Activated B cell treated with CpG ODN at 0.5 μM for 24 hours (primary cell): ENCODE data around the gene GRHPR. TPM values are rescaled to one million over a fixed set of nuclear protein-coding genes. Genes with fewer than 3 reads are reported as not detected.
A peak's percentile ranks its signal among the peaks of the same experiment; 100 is the strongest.

Experiments
- ATAC-seq: fragments of 200-7000 bp; cut with Tn5 transposase; one replicate; pipeline ENCODE4 v1.10.0; 2021; ENCODE audit warnings: low read depth, mild to moderate bottlenecking, moderate library complexity
- CTCF ChIA-PET: fragments of 350-600 bp; sonication (Branson Sonifier 250); formaldehyde crosslinking; loops from one replicate; lab custom pipeline; 2021; ENCODE audit warnings: antibody characterized with exemption; lab: Charles Lee
- POLR2A ChIA-PET: fragments of 350-600 bp; sonication (Branson Sonifier 250); formaldehyde crosslinking; loops from one replicate; lab custom pipeline; 2021; ENCODE audit warnings: antibody characterized with exemption; lab: Charles Lee
- DNase-seq: peaks from one replicate; pipeline ENCODE4 v3.0.0; 2022
- H3K27ac Mint-ChIP-seq: one replicate; pipeline ENCODE4 v1.8.0; 2020; ENCODE audit warnings: mixed read lengths
- H3K27me3 Mint-ChIP-seq: one replicate; pipeline ENCODE4 v1.8.0; 2021; ENCODE audit warnings: mixed read lengths
- H3K36me3 Mint-ChIP-seq: one replicate; pipeline ENCODE4 v1.8.0; 2021; ENCODE audit warnings: low read depth, mixed read lengths
- H3K4me1 Mint-ChIP-seq: one replicate; pipeline ENCODE4 v1.8.0; 2021; ENCODE audit warnings: mixed read lengths
- H3K4me3 Mint-ChIP-seq: one replicate; pipeline ENCODE4 v1.8.0; 2020; ENCODE audit warnings: mild to moderate bottlenecking, mixed read lengths
- H3K9me3 Mint-ChIP-seq: one replicate; pipeline ENCODE4 v1.8.0; 2020; ENCODE audit warnings: mixed read lengths
- CTCF ChIP-seq: fragments of 200-600 bp; IDR thresholded peaks from one replicate; pipeline ENCODE4 v1.8.0; 2022; ENCODE audit warnings: antibody characterized with exemption, mild to moderate bottlenecking
- intact Hi-C: fragments of 100-400 bp; cut with micrococcal nuclease; formaldehyde crosslinking; loops from one replicate; pipeline ENCODE4 v1.15.1; 2024
- total RNA-seq: library from RNA; stranded (reverse); gene quantifications from 2 replicates; pipeline ENCODE4 v1.2.3, GENCODE V29; 2022

GRHPR gene
- total RNA-seq, 1 donor from 2014 or later: 315 TPM

GRCh38 chr9:37415011-37415719 lies 7.3 kb upstream of the GRHPR start:
- Mint-ChIP-seq H3K27me3 (no peaks in the 10 kb centered on the region), H3K4me1 (peaks cover 63% of the 10 kb centered on the region), H3K36me3 (peaks cover 4% of the 10 kb centered on the region), H3K9me3 (no peaks in the 10 kb centered on the region), H3K27ac (peak overlapping the region; percentile 85), H3K4me3 (peak overlapping the region; percentile 69)
- CTCF ChIA-PET: interaction anchor here (0.6 to 1.7 kb wide), 8 partner anchors 8 to 420 kb away, joined by 3 to 5 read pairs (median 3); no protein-coding TSS in a partner anchor
- ATAC-seq: peak; percentile 77
- POLR2A ChIA-PET: interaction anchor here (0.8 to 18.7 kb wide), 5 partner anchors 14 to 383 kb away, joined by 3 to 975 read pairs (median 146); no protein-coding TSS in a partner anchor
- peak; percentile 55 for DNase-seq
- intact Hi-C loops: loop anchor here (1.0 to 10.0 kb wide), 2 partner anchors 179 to 780 kb away; no protein-coding TSS in a partner anchor
- TF ChIP-seq CTCF: peak; percentile 64

DNA sequence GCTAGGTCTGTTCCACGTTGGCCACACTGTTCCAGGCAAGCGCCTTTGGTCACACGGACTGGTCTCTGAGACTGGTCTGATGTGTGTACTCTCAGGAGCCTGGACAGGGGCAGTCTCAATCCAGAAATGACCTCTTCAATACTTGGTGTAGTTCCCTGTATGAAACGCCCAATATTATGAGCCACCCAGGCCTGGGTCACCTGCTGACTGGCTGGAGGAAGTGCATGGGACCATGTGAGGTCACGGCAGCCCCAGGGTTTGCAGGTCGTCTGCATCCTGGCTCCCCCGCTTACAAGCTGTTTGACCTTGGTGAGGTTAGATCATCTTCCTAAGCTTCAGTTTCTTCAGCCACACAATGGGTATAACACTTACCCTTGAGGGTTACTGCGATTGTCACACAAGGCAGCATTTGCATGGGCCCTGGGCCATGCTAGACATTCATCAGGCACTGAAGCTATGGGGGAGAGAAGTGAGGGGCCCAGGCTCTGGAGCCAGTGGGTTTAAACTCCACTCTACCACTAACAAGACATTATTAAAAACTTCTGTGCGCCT lies 5.2 kb upstream of the GRHPR start:
- DNase-seq (no peak), ATAC-seq (no peak)
- H3K4me3 Mint-ChIP-seq: no peak overlapping the region
- no peaks in the 10 kb centered on the region for H3K27me3 Mint-ChIP-seq
- H3K9me3 Mint-ChIP-seq: no peaks in the 10 kb centered on the region
- H3K36me3 Mint-ChIP-seq: peaks cover 4% of the 10 kb centered on the region
- TF ChIP-seq CTCF: no peak
- intact Hi-C loops: loop anchor here (10.0 kb wide), 1 partner anchor 783 kb away; no protein-coding TSS in a partner anchor
- no peak overlapping the region for H3K27ac Mint-ChIP-seq
- POLR2A ChIA-PET: interaction anchor here (0.7 to 2.0 kb wide), 2 partner anchors 46 to 382 kb away, joined by 3 to 4 read pairs; no protein-coding TSS in a partner anchor
- CTCF ChIA-PET: no interaction called here
- H3K4me1 Mint-ChIP-seq: peaks cover 51% of the 10 kb centered on the region

DNA sequence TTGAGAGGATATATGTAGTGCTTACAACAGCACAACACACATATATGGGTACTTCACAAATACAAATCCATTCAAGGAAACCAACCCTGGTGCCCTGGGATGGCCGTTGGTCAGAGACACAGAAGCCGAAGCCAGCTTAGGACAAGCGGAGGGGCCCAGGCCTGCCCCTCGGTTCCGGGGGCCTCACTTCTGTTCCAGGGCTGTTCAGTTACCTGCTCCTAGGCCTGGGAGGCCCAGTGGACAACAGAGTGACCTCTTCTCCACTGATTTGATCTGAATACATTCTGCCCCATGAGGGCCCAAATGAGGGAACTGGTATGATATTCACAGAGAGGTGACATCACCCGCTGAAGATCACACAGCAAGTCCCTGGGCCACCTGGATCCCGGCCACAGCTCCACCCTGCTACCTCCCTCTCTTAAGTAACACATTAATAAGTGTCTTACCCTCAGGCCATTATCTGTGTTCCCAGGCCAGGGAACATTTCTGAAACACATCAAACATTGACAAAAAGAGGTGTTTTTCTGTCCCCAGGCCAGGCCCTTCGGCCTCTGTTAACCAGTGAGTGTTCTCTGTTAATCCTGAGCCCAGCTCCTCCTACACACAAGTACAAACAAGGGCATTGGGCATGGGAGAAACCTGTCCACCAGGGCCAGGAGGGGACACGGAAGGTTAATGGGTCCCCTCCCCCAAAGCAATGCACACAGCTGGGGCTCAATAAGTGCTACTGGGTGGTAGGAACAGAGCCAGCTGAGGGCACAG lies 4.5 kb upstream of the GRHPR start:
- Mint-ChIP-seq H3K27ac (no peak overlapping the region), H3K4me1 (peaks cover 49% of the 10 kb centered on the region), H3K36me3 (peaks cover 5% of the 10 kb centered on the region), H3K9me3 (no peaks in the 10 kb centered on the region), H3K27me3 (no peaks in the 10 kb centered on the region), H3K4me3 (no peak overlapping the region)
- ATAC-seq (no peak), DNase-seq (no peak)
- intact Hi-C loops: loop anchor here (10.0 kb wide), 1 partner anchor 783 kb away; no protein-coding TSS in a partner anchor
- TF ChIP-seq CTCF: no peak
- ChIA-PET POLR2A (interaction anchor here (0.7 to 2.0 kb wide), 6 partner anchors 15 to 384 kb away, joined by 3 to 5 read pairs (median 4); partner anchors contain the start of gene PAX5), CTCF (interaction anchor here (1.6 kb wide), 1 partner anchor 10 kb away, joined by 4 read pairs; no protein-coding TSS in a partner anchor)

DNA sequence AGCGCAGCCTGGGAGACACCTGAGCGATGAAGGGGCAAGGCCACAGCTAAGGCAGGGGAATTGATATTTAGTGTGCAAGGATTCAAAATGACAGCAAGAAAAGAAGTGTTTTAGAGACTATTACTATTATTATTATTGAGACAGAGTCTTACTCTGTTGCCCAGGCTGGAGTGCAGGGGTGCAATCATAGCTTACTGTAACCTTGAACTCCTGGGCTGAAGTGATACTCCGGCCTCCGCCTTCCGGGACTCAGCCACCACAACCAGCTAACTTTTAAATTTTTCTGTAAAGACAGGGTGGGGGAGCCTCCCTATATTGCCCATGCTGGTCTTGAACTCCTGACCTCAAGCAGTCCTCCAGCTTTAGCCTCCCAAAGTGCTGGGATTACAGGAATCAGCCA lies 3.3 kb upstream of the GRHPR start:
- no peak overlapping the region for H3K4me3 Mint-ChIP-seq
- ATAC-seq (no peak), DNase-seq (no peak)
- H3K9me3 Mint-ChIP-seq: no peaks in the 10 kb centered on the region
- intact Hi-C loops: loop anchor here (10.0 kb wide), 1 partner anchor 784 kb away; no protein-coding TSS in a partner anchor
- peaks cover 54% of the 10 kb centered on the region for H3K4me1 Mint-ChIP-seq
- no peak for TF ChIP-seq CTCF
- H3K27me3 Mint-ChIP-seq: no peaks in the 10 kb centered on the region
- H3K36me3 Mint-ChIP-seq: peaks cover 14% of the 10 kb centered on the region
- CTCF ChIA-PET: interaction anchor here (1.6 kb wide), 1 partner anchor 11 kb away, joined by 4 read pairs; no protein-coding TSS in a partner anchor
- POLR2A ChIA-PET: interaction anchor here (0.6 to 2.0 kb wide), 8 partner anchors 30 to 511 kb away, joined by 3 to 10 read pairs (median 4); partner anchors contain the start of genes PAX5 and ZBTB5
- H3K27ac Mint-ChIP-seq: no peak overlapping the region
